Esophagus squamous epithelium (tissue), 4 donors: ENCODE data around the gene TRMT13.

Experiments used
- POLR2A ChIP-seq, 4 donors: fragments of 450-650 bp; IDR thresholded peaks; one replicate each; pipeline ENCODE4 v1.6.1; 2017; ENCODE audit warnings: antibody characterized with exemption in 4 of 4, mild to moderate bottlenecking in 4 of 4, moderate library complexity in 3 of 4
- TF ChIP-seq, protein P1 (sequence below), 6 experiments: fragments of 450-650 bp in 4 of 6; fragments of 200-600 bp in 2 of 6; sonication (generic) in 2 of 6; IDR thresholded peaks; one replicate each; pipeline ENCODE4 v1.5.1; 2016 to 2019; ENCODE audit warnings: antibody characterized with exemption in 6 of 6, mild to moderate bottlenecking in 4 of 6, moderate library complexity in 4 of 6

DNA sequence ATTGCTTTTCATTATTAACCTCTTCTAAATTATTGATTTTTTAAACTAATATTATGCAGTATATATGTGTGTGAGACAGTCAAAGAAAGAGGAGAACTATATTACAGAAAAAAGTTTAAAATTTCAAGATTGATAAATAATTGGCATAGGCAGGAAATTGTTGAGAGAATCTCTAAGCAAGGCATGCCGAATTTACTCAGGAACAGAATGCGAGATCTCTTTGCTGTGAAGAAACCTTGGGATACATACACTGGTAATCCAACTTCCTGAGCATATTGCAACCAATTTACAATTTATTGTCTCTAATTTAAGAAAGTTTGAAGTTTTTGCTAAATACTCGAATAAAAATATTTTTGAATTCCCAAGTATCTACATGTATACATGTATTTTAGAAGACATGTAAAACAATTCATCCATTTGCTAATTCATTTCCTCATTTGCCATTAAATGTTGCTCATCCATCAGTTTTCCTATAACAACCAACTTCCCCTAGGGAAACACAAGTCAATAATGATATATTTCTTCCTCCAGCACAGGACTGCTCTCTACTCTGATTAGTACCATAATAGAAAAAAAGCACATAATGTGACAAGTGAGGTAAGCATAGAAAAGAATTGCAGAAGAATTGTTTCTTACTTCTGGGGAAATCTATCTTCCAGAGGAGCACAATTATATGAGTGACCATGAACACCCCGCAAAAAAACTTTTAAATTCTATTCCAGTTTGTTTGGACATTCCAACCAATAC lies 44.5 kb downstream of the TRMT13 start:
- TF ChIP-seq, protein P1, sequence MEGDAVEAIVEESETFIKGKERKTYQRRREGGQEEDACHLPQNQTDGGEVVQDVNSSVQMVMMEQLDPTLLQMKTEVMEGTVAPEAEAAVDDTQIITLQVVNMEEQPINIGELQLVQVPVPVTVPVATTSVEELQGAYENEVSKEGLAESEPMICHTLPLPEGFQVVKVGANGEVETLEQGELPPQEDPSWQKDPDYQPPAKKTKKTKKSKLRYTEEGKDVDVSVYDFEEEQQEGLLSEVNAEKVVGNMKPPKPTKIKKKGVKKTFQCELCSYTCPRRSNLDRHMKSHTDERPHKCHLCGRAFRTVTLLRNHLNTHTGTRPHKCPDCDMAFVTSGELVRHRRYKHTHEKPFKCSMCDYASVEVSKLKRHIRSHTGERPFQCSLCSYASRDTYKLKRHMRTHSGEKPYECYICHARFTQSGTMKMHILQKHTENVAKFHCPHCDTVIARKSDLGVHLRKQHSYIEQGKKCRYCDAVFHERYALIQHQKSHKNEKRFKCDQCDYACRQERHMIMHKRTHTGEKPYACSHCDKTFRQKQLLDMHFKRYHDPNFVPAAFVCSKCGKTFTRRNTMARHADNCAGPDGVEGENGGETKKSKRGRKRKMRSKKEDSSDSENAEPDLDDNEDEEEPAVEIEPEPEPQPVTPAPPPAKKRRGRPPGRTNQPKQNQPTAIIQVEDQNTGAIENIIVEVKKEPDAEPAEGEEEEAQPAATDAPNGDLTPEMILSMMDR (IDR thresholded peaks at IDR 0.05), result no peak
- TF ChIP-seq POLR2A (IDR thresholded peaks at IDR 0.05), result no peak
